ENCODE results near the gene GRHL3. TPM values are rescaled to one million over a fixed set of nuclear protein-coding genes. Genes with fewer than 3 reads are reported as not detected.

GRHL3 gene
- total RNA-seq, 1 experiment from 2014 or later: not detected

DNA sequence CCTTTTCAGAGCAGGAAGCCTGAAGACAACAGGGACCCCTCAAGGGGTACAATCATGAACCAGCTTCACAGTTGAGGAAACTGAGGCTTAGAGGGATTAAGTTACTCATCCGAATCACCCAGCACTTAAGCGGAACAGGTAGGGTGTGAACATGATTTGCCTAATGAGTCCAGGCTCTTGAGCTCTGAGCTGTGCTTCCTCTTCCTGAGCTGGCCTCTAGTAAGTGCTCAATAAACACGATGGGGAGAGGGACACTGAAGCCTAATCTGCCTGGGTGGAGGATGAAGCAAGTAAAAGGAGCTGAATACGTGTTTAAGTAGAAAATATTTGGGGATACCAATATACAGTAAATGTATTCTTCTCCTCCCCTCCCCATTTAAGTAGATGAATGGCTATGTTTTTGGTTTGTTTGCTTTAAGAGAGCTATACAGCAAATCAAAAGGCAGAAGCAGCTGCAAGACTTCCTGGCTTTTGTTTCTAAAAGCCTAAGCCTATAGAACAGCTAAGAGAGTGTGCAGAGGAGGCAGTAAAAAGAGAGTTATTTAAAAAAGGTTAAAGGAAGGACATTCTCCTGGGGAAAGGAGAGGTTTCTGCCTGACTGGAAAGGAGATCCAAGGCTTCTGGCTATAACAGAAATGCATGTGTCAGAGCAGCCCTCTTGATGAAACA is 74.0 kb downstream of the GRHL3 start:
- no peak for DNase-seq (ENCODE audit: low spot score)

- DNase-seq (ENCODE audit: low spot score): peak; percentile 55
Measured at GRCh38 chr1:24393892-24394291, 74.7 kb downstream of the GRHL3 start.

- DNase-seq (ENCODE audit: low spot score): no peak
Measured at GRCh38 chr1:24400065-24400464, 80.9 kb downstream of the GRHL3 start.

DNA sequence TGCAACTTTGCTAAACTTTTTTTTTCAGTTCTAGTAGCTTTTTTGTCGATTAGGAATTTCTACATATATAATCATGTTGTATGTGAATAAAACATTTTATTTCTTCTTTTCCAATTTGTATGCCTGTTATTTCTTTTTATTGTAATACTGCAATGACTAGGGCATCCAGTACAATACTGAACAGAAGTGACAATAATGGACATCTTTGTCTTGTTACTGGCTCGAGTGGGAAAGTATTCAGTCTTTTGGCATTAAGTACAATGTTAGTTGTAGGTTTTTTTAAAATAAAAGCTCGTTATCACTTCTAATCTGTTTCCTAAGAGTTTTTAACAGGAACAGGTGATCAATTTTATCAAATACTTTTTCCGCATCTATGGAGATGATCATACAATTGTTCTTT is 84.6 kb downstream of the GRHL3 start:
- no peak for DNase-seq (ENCODE audit: low spot score)

Other genes with a start within 250 kb of the GRHL3 start
- gene MYOM3, start 207.2 kb upstream of the GRHL3 start, total RNA-seq (2014; rRNA removed; shearing (Covaris generic)): not detected in 2 replicates
- gene IL22RA1, start 176.2 kb upstream of the GRHL3 start, total RNA-seq (2014; rRNA removed; shearing (Covaris generic)): 0.85 and 1.2 TPM in 2 replicates
- gene IFNLR1, start 132.1 kb upstream of the GRHL3 start, total RNA-seq (2014; rRNA removed; shearing (Covaris generic)): 0.21 and 0.90 TPM in 2 replicates
- 1.9 and 3.0 TPM in 2 replicates for gene STPG1, start 94.4 kb downstream of the GRHL3 start, total RNA-seq (2014; rRNA removed; shearing (Covaris generic))
- 22.8 and 25.4 TPM in 2 replicates for gene NIPAL3, start 96.4 kb downstream of the GRHL3 start, total RNA-seq (2014; rRNA removed; shearing (Covaris generic))
- 3.7 and 10.8 TPM in 2 replicates for gene RCAN3, start 183.5 kb downstream of the GRHL3 start, total RNA-seq (2014; rRNA removed; shearing (Covaris generic))
- gene NCMAP, start 236.7 kb downstream of the GRHL3 start, total RNA-seq (2014; rRNA removed; shearing (Covaris generic)): not detected in 2 replicates